GM18861 (cell line): Measurements from ENCODE around the gene SLC6A7.

ENCODE experiments used
- ATAC-seq: cut with Tn5 transposase; IDR thresholded peaks from one replicate; pipeline ENCODE4 v1.9.1; 2021; ENCODE audit not compliant: unreplicated experiment

Gene SLC6A7

DNA sequence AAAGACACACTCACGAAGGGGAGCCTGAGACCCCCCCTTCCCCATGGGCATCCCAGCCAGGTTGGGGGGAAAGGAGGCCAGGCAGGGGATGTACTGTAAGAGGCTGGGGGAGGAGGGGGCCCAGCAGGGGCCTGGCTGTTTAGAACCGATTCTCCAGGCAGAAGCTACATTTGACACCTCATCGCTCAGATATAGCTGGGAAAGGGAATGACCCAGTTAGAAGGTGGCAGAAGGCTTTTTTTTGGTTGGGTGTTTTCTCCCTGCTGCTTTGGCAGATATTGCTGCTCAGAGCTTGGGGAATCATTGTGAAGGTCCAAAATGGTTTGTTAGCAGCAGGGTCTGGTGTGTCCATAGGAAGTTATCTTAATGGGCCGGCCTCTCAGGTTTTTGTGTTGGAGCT lies 17.3 kb upstream of the SLC6A7 start:
- ATAC-seq = no peak

DNA sequence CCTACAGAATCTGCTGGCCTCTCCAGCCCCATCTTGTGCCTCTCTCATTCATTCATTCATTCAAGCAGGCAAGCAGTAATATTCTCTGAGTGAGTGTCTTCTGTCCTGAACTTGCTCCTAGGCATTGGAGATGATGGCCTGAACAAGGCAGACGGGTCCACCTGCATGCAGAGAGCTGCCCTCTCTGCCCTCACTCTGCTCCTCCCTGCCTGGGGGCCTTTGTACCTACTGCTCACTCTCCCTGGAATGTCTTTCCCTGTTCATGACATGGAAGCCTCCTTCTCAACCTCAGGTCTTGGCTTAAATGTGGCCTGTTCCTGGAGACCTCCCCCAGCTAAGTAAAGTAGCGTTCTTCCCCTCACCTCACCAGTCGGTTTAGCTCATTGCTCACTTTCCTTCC lies 16.7 kb upstream of the SLC6A7 start:
- ATAC-seq = no peak

DNA sequence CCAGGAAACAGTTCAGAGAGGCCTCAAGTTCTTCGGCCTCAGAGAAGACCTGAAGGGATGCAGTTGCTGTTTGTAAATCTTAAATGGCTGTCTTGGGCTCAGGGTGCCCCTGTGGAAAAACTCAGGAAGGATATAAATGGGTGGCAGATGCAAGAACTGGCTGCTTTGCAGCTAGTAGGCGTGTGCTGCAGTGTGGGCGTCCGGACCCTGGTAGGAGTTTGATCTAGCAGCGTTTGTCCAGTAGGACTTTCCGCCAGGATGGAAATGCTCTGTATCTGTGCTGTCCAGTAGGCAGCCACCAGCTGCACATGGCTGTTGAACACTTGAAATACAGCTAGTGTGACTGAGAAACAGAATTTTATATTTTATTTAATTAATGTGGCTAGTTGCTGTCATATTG lies 15.6 kb upstream of the SLC6A7 start:
- ATAC-seq = no peak

DNA sequence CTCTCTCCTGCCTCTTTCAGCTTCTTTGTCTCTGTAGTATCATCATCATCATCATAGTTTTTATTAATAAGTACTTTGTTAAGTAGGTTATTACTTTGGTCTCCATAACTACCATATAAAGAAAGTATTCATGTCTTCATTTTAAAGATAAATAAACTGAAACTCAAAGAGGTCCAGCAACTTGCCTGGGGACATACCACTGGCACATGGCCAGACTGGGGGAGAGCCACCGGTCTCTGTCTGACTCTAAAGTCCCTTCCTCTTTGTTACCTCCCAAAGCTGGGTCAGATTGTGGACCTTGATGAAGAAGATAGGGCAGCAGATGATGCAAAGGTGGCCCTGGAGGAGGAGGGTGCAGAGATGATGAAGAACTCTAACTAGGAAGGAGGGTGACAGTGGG lies 14.8 kb upstream of the SLC6A7 start:
- no peak for ATAC-seq

DNA sequence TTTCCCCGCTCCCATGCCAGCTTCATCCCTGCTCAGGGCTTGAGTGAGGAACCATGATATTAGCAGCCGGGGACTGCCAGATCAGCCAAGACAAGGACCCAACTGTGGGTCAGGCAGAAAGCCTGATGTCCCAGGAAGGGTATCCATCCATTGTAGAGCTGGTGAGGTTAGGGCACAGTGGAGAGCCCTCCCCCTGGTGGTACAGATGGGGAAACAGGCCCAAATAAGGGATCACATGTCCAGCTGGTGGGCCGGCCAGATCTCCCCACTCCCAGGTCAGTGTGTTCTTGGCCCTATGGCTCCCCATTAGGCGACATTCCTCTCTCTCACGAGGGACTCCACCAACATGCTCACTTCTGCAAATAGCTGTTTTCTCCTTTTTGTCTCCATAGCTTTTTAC lies 14.3 kb upstream of the SLC6A7 start:
- no peak for ATAC-seq

DNA sequence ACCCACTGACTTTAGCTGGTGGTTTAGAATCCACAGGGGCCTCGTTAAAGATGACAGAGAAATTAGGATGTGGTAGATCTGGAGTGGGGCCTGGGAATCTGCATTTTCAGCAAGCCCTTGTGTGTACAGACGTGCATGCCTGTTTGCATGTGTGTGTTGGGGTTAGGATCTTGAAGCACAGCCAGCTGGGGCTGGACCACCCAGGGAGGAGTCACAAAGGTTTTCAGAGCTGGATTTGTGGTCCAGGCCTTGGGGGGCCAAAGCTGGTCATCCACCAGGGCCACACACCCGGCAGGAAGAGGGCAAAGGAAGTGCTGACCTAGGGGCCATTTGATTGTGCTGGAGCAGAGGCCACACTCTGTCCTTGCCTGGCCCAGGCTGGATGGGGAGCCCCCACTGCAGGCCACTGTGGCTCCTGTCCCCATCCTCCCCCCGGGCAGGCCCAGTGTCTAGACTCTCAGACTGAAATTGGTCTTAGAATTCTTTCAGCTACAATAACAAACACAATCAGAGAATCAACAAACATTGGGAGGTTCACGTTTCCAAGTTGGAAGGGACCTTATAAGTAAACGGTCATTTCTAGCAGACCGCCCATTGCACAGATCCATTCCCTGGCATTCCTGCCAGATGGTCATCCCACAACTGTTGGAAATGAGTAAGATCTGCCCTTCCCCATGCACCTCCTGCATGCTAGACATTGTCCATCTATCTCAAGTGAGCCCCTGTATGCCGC lies 13.0 kb upstream of the SLC6A7 start:
- no peak for ATAC-seq

DNA sequence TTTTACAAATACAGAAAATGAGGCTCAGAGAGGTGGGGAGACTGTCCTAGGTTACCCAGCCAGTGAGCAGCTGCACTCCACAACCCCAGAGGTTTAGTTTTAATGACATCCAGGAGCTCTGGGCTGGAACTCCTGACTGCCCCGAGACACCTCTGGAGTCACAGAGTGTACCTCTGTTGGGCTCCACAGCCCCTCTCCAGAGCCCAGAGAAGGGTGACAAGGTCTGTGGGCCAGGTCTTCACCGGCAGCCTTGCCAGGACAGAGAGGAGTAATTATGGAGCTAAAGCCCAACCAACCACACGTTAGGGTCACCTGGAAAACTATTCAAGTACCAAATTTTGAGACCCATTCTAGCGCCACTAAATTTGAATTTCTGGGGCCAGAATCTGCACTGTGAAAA lies 12.1 kb upstream of the SLC6A7 start:
- ATAC-seq = no peak

DNA sequence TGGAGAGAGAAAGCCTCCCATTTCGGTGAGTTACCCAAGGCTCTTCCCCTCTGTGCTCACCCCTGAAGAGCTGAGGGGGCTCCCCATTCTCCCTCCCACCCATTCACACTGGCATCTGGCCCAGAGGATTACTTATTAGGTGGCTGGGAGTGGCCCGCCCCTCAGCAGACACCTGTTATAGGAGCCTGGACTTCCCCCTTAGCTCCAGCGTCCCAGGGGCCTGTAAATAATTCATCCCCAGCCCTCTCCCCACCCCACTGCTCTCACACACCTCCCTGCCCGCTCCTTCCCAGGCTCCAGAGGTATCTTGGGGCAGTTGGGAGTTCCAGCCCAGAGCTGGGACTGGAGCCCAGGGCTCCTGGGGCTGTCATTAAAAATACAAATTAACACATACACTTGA lies 11.6 kb upstream of the SLC6A7 start:
- ATAC-seq = no peak

DNA sequence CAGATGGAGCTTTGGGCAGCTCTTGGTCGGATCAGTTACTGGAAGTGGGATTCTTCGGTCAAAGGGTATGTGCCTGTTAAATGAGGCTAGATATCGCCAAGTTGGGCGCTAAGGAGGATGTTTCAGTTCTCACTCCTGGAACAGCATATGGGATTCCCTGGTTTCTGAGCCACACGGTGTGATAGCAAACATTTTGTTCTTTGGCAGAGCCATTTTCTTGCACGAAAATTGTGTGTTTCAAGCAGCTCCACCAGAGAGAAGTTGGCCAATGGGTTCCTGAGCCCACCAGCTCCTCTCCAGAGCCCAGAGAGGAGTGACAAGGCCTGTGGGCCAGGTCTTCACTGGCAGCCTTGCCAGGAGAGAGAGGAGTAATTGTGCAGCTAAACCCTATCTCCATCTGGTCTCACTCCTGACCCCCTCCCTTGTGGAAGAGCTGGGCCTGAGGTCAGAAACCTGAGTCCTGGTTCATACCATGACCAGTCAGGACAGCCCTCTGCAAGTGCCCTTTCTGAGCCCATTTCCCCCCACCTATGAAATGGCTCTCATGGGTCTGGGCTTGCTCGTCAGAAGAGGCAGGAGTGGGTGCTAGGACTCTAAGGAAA lies 10.7 kb upstream of the SLC6A7 start:
- no peak for ATAC-seq

DNA sequence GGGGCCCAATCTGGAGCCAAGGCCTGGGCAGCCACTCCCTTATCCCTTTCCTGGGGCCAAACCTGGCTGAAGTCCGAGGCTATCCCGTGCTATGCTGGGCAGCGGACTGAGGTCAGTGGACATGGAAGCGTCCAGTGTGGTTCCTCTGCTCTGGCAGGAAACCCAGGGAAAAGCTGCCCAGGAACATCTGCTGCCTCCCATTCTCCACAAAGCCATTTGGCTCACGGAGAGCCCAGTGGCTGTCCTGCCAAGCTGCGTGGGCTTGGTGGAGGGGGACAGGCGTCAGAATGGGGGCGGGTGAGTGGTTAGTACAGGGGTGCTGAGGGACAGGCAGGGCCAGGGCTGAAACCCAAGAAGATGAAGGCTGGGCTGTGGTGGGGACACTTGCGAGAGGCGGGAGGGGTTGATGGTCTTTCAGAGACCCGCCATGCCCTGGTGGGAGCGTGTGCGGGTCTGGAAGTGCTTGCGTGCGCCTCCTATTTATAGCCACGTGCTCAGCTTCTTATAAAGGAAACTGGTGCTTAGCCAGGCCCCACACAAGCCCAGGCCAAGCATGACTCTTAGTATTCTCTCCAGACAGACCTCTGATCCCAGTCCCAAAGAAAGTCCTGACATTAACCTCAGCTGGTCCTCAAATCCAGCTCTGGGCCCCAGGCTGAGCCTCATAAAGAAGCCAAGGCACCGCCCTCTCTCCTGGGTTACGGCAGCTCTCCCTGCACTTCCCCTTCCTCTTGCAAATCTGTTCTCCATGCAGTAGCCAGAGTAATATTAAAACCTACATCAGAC lies 9.4 kb upstream of the SLC6A7 start:
- no peak for ATAC-seq

DNA sequence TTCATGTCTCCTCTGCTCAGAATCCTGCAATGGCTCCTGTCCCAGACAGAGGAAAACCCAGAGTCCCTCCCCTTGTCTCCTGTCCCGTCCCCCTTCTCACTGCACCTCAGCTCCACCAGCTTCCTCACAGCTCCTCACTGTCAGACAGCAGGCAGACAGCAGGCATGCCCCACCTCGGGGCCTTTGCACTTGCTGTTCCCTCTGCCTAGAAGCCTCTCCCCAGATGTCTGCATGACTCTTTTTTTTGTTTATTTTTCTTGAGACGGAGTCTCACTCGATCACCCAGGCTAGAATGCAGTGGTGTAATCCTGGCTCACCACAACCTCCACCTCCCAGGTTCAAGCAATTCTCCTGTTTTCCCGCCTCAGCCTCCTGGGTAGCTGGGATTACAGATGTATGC lies 8.8 kb upstream of the SLC6A7 start:
- no peak for ATAC-seq

DNA sequence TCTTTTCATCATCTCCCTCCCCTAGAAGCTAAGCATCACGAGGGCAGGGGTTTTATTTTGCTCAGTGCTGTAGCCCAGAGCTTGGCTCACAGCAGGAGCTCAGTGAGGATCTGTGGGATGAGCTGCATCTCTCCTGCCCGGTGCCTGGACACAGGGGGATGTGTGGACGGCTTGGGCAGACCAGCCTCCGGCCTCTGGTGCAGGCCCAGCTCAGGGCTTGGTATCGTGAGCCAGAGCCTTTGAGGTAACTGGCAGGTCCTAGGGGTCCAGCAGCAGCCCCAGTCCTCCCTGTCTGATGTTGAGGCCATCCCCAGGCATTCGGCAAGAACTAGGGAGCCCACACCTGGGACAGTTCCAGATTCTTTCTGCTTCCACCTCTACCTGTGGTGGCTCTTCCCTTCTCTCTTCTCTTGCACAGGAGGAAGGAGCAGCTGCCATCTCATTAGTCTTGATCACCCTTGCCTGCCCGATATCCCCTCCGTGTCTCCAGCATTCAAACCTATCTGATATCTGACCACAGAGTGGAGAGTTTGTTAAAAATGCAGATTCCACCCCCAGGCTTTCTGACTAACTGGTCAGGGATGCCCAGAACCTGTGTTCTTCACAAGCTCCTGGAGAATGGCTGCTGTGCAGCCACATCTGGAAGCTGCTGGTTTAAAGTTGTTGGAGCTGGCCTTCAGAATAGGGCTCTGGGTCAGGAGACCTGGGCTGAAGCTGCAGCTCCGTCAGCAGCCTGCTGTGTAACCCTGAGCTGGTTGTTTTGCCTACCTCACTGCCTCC lies 7.9 kb upstream of the SLC6A7 start:
- no peak for ATAC-seq

DNA sequence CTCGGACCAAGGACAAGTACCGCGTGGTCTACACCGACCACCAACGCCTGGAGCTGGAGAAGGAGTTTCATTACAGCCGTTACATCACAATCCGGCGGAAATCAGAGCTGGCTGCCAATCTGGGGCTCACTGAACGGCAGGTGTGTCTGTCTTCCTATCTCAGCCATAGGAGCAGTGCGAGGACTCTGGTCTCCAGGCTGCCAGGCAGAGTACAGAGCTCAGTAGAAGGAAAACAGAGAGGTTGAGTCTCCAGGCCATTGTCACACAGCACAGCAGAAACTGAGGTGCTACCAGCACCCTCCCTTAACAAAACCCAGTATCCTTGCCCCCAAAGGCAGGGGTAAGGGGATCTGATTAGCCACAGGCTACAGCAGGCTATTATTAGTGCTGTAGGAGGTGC lies 7.1 kb upstream of the SLC6A7 start:
- ATAC-seq = no peak

DNA sequence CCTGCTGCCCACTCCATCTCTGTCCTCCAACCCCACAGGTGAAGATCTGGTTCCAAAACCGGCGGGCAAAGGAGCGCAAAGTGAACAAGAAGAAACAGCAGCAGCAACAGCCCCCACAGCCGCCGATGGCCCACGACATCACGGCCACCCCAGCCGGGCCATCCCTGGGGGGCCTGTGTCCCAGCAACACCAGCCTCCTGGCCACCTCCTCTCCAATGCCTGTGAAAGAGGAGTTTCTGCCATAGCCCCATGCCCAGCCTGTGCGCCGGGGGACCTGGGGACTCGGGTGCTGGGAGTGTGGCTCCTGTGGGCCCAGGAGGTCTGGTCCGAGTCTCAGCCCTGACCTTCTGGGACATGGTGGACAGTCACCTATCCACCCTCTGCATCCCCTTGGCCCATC lies 6.4 kb upstream of the SLC6A7 start:
- ATAC-seq = no peak

DNA sequence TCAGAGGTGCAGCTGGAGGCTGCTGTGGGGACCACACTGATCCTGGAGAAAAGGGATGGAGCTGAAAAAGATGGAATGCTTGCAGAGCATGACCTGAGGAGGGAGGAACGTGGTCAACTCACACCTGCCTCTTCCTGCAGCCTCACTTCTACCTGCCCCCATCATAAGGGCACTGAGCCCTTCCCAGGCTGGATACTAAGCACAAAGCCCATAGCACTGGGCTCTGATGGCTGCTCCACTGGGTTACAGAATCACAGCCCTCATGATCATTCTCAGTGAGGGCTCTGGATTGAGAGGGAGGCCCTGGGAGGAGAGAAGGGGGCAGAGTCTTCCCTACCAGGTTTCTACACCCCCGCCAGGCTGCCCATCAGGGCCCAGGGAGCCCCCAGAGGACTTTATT lies 5.9 kb upstream of the SLC6A7 start:
- no peak for ATAC-seq

DNA sequence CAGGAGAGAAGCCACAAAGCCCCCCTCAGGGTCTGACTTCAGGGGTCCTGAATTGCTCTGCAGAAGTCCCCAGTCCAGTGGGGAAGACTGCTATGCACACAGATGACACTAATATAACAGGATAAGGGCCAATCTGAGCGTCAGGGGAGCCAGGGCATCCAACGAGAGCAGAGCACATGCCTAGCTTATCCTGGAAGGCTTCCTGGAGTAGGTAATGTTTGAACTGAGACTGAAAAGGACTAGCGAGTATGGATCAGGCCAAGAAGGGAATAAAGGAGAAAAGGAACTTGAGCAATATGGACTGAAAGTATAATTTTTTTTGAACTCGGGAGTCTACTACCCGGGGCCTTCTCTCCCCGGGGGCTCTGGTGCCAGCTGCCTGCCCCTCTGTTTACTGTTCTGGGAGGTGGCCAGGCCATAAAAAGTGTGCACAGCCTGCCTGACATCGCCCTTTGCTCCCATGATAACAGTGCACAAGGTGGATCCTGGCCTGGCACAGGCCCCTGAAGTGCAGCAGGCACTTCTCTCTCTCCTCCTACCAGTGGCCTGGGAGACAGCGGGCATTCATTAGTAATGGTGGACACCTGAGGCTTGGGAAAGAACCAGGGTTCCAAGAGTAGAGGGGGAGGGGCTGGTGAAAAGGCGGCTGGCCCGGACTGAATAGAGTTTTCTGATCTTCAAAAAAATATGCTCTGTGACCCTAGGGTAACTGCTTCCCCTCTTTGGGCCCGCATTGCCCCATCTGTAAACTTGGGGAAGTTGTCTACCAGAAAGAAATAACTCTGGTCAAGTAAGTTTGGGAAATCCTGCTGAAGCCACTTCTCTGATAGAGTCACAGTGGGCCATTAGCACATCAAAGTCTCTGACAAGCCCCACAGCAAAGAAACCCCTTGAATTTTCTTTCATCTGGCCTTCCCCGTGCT lies 4.6 kb upstream of the SLC6A7 start:
- no peak for ATAC-seq

DNA sequence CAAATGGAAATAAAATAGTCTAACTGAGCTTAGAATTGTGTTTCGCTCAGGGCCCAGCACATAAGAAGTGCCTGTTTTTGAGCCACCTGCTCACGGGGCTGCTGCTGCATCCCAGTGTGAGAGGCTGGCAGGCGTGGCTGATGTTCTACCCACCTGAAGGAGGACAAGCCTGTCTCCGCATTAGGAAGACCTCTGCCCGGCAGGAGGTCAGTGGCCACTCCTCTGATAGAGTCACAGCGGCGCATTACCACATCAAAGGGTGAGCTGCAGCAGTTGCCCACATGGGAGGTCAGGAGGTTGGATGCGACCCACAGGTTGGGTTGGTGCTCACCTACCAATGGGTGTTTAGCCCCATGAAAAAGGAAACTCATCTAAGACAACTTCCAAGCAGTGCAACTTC lies 3.7 kb upstream of the SLC6A7 start:
- ATAC-seq = no peak

DNA sequence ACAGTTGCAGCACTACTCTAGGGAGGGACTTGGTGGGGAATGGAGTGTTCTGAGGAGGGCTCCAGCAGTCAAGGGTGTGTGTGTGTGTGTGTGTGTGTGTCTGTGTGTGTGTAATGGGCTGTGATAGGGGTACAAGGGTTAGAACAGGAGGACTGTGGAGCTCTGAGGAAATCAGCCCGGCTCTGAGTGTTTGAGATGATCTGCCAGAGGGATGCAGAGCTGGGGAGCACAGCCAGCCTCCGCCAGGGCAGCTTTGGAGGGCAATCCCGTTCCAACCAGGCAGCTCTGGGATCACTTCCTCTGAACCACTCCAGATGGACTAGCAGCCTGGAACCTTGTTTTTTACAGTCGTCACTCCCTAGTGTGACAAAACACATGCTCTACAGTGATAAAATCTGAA lies 3.0 kb upstream of the SLC6A7 start:
- no peak for ATAC-seq

DNA sequence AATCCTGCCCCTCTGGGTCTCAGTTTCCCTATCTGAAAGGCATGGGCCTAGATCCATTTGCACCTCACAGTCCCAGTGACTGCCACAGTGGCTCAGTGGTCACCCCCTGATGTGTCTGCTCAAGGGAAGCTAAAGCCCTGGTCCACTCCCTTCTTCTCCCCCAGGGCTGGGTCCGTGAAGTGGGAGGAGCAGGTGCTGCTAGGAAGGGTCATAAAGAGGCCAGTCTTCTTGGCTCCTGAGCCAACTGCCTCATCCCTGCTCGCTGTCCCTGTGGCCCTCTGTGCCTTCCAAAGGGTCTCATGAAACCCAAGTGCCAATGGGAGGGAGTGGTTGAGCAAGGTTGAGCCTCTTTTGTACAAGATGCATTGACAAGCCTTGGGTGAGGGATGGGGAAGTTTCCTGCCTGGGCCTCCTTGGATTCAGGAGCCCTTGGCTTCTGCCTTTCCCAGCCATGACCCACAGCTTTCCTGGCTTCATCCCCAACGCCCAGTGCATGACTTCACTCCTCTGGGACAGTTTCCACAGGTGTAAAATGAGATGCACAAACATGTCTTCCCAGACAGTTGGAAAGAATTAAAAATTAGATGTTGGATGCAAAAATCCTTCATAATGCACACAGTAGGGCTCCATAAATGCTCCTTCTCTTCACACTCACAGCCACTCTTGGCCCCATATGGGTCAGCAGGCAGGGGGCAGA lies 1.6 kb upstream of the SLC6A7 start:
- no peak for ATAC-seq

DNA sequence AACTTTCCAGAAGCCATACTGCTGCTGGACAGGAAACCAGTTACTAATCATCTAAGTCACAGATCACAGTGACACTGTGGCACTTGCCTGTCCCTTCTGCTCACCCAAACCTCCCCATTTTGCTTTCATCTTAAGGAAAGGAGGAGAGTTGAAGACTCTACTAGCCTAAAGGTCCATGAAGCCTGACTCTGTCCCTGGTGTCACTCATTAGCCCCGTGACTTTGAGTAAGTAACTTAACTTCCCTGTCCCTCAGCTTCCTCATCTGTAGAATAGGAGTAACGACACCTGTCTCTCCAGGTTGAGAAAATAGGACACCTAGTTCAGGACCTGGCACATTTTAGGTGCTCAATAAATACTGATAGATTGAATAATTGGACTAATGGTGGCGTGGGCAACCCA lies 536 bp upstream of the SLC6A7 start:
- no peak for ATAC-seq
